Prostate gland (tissue), 2 donors: ENCODE measurements around the gene MMS19. TPM values are rescaled to one million over a fixed set of nuclear protein-coding genes. Genes with fewer than 3 reads are reported as not detected.

Experiments used
- DNase-seq: peaks from one replicate; pipeline ENCODE4 v3.0.0-alpha.2; 2019; ENCODE audit warnings: low spot score
- H3K27ac ChIP-seq, 2 donors: fragments of 200-600 bp; sonication (generic); 2 replicates each; pipeline ENCODE4 v1.5.1; 2017 to 2019
- H3K27me3 ChIP-seq: fragments of 200-600 bp; sonication (generic); replicated peaks from 2 replicates; pipeline ENCODE4 v1.5.1; 2019; ENCODE audit not compliant: insufficient read depth
- H3K36me3 ChIP-seq, 2 donors: fragments of 200-600 bp; sonication (generic); 1 replicate in 1 of 2; 2 replicates in 1 of 2; pipeline versions ENCODE4 v1.5.1 to v1.8.1; 2017 to 2019
- H3K4me1 ChIP-seq: fragments of 200-600 bp; sonication (generic); replicated peaks from 2 replicates; pipeline ENCODE4 v1.5.1; 2019
- H3K4me3 ChIP-seq, 2 donors: fragments of 200-600 bp; sonication (generic); 2 replicates each; pipeline ENCODE4 v1.5.1; 2017 to 2019
- H3K9me3 ChIP-seq: fragments of 200-600 bp; sonication (generic); 2 replicates; pipeline ENCODE4 v1.5.1; 2017
- CTCF ChIP-seq, 4 experiments: fragments of 200-600 bp in 2 of 4; fragments of 450-650 bp in 2 of 4; sonication (generic) in 2 of 4; IDR thresholded peaks; 1 replicate in 3 of 4; 2 replicates in 1 of 4; pipeline ENCODE4 v1.5.1; 2016 to 2019; ENCODE audit warnings: antibody characterized with exemption in 4 of 4, mild to moderate bottlenecking in 2 of 4, moderate library complexity in 2 of 4
- POLR2A ChIP-seq: fragments of 450-650 bp; IDR thresholded peaks from one replicate; pipeline ENCODE4 v1.6.1; 2016; ENCODE audit warnings: antibody characterized with exemption, mild to moderate bottlenecking
- POLR2AphosphoS5 ChIP-seq: sonication (generic); formaldehyde crosslinking; IDR thresholded peaks from one replicate; pipeline ENCODE4 v1.6.1; 2017; ENCODE audit warnings: antibody characterized with exemption
- whole genome bisulfite sequencing: methylation state at CpG from one replicate; pipeline ENCODE4 v1.1.5; 2018; 5-methylcytosine and 5-hydroxymethylcytosine counted together
- intact Hi-C: fragments of 100-400 bp; cut with DNase I; formaldehyde crosslinking; loops from one replicate; pipeline ENCODE4 v1.14.2; 2022
- total RNA-seq, 2 donors: library from RNA; depleted of rRNA; stranded (reverse); fragments of >200 nt; gene quantifications; one replicate each; pipeline ENCODE4 v1.1.0, GENCODE V29; 2016

The MMS19 gene
- total RNA-seq, 2 donors from 2014 or later: 41.5 to 207 TPM

GRCh38 chr10:97497572-97498075, 598 bp downstream of the MMS19 start:
- Histone ChIP-seq H3K27ac (peak overlapping the region; percentile 89 to 93), H3K4me3 (peak overlapping the region; percentile 80 to 97), H3K9me3 (no peaks in the 10 kb centered on the region), H3K27me3 (no peaks in the 10 kb centered on the region), H3K4me1 (peaks cover 5% of the 10 kb centered on the region), H3K36me3 (no peaks in the 10 kb centered on the region)
- DNase-seq: peak; percentile 66
- WGBS: under 1% methylated on average over 22 of the region's 22 CpGs
- peak; percentile 37 for TF ChIP-seq POLR2AphosphoS5
- TF ChIP-seq POLR2A: no peak
- intact Hi-C loops: loop anchor here (5.0 kb wide), 1 partner anchor 45 kb away; no protein-coding TSS in a partner anchor

DNA sequence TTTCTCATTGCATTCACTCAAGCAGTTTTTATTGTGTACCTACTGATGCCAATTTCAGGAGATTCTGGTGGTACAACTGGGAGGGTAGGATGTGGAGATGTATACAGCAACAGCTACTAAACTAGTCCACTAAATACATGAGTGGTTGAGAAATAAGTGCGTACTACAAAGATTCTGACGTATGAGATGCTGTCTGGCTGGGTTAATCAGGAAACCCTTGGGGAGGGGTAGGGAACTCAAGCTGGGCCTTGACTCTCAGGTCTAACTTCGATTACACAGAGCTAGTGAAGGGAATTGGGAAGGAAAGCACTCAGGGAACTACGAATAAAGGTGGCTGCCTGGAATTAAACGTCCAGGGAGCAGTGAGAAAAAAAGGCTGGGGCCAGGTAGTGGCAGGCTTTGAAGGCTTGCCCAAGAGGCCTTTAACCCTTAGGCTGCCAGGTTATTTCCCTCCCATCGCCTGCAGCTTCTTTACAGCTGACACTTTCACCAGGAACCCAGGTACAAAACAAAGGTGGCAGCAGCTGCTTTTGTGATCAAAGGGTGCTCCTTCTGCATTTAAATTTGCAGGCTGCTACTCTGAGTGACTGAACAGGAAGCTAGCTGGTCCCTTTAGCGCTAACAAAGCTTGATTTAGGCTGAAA, 3.2 kb downstream of the MMS19 start:
- TF ChIP-seq POLR2A (no peak), POLR2AphosphoS5 (no peak), CTCF (IDR thresholded peaks at IDR 0.05) (no peak)
- Histone ChIP-seq H3K27ac (no peak overlapping the region), H3K4me1 (peaks cover 5% of the 10 kb centered on the region), H3K36me3 (no peaks in the 10 kb centered on the region), H3K4me3 (no peak overlapping the region), H3K9me3 (no peaks in the 10 kb centered on the region), H3K27me3 (no peaks in the 10 kb centered on the region)
- intact Hi-C loops: loop anchor here (5.0 kb wide), 1 partner anchor 47 kb away; no protein-coding TSS in a partner anchor
- 26% methylated on average over 7 of the region's 7 CpGs for WGBS
- DNase-seq: no peak

GRCh38 chr10:97494151-97494550, 4.1 kb downstream of the MMS19 start:
- no peak for DNase-seq
- Histone ChIP-seq H3K27ac (no peak overlapping the region), H3K36me3 (no peaks in the 10 kb centered on the region), H3K27me3 (no peaks in the 10 kb centered on the region), H3K4me3 (no peak overlapping the region), H3K4me1 (peaks cover 5% of the 10 kb centered on the region), H3K9me3 (no peaks in the 10 kb centered on the region)
- intact Hi-C loops: no loop called here
- TF ChIP-seq CTCF (IDR thresholded peaks at IDR 0.05) (no peak), POLR2A (no peak)
- WGBS: 38% methylated on average over 2 of the region's 2 CpGs

DNA sequence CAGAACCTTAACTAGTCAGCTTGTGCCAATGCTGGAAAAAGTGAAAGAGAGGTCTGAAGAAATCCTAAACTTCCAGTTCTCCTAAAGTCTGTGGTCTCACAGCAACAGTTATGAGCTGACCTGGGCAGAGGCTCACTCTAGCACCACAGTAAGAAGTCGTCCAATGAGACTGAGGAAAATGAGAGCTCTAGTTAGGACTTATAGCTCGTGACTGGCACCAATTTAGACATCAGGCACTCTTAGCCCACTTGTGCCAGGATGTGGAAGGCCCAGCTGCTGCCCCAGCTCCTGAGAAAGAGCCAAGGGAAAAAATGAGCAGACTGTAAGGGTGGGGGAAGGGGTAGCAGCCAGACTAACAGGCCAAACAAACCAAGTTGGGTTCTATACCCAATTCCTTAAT, 7.6 kb downstream of the MMS19 start:
- WGBS: 66% methylated on average over 2 of the region's 2 CpGs
- DNase-seq: no peak
- no peaks in the 10 kb centered on the region for H3K27me3 ChIP-seq
- TF ChIP-seq POLR2AphosphoS5: no peak
- TF ChIP-seq CTCF (IDR thresholded peaks at IDR 0.05): no peak
- TF ChIP-seq POLR2A: no peak
- no peak overlapping the region for H3K4me3 ChIP-seq
- no peaks in the 10 kb centered on the region for H3K36me3 ChIP-seq
- intact Hi-C loops: no loop called here
- H3K27ac ChIP-seq: no peak overlapping the region
- peaks cover 5% of the 10 kb centered on the region for H3K4me1 ChIP-seq
- H3K9me3 ChIP-seq: no peaks in the 10 kb centered on the region

- Histone ChIP-seq H3K4me1 (no peaks in the 10 kb centered on the region), H3K9me3 (no peaks in the 10 kb centered on the region), H3K36me3 (no peaks in the 10 kb centered on the region), H3K27me3 (no peaks in the 10 kb centered on the region), H3K27ac (no peak overlapping the region), H3K4me3 (no peak overlapping the region)
- WGBS: 90% methylated on average over 4 of the region's 4 CpGs
- TF ChIP-seq CTCF (IDR thresholded peaks at IDR 0.05) (no peak), POLR2AphosphoS5 (no peak), POLR2A (no peak)
- no peak for DNase-seq
- intact Hi-C loops: no loop called here
Measured at GRCh38 chr10:97485647-97486281, 12.5 kb downstream of the MMS19 start.
